Calu3 (cell line): Measurements from ENCODE around the gene BRD1. TPM values are rescaled to one million over a fixed set of nuclear protein-coding genes. Genes with fewer than 3 reads are reported as not detected.

Source experiments
- BruUV-seq: library from RNA; stranded (reverse); fragments of 400-500 nt; replicated peaks from 2 replicates; lab custom pipeline; 2021; lab: Mats Ljungman, UMichigan
- CTCF ChIA-PET: fragments of 300-600 bp; sonication (Branson Sonifier 250); formaldehyde crosslinking; loops from one replicate; lab custom pipeline; 2022; ENCODE audit warnings: antibody characterized with exemption; lab: Charles Lee
- DNase-seq: peaks from one replicate; pipeline ENCODE4 v3.0.0; 2022
- H3K27ac Mint-ChIP-seq: one replicate; pipeline ENCODE4 v1.8.0; 2022; ENCODE audit warnings: mixed read lengths; ENCODE audit not compliant: unreplicated experiment
- H3K27me3 Mint-ChIP-seq: one replicate; pipeline ENCODE4 v1.8.0; 2022; ENCODE audit warnings: mixed read lengths; ENCODE audit not compliant: unreplicated experiment
- H3K36me3 Mint-ChIP-seq: one replicate; pipeline ENCODE4 v1.8.0; 2022; ENCODE audit warnings: mild to moderate bottlenecking, moderate library complexity, mixed read lengths; ENCODE audit not compliant: insufficient read depth, unreplicated experiment
- H3K4me1 Mint-ChIP-seq: one replicate; pipeline ENCODE4 v1.8.0; 2022; ENCODE audit warnings: mild to moderate bottlenecking, low read depth, mixed read lengths; ENCODE audit not compliant: unreplicated experiment
- H3K4me3 Mint-ChIP-seq: one replicate; pipeline ENCODE4 v1.8.0; 2022; ENCODE audit warnings: mild to moderate bottlenecking, low read depth, moderate library complexity, mixed read lengths; ENCODE audit not compliant: unreplicated experiment
- H3K9me3 Mint-ChIP-seq: one replicate; pipeline ENCODE4 v1.8.0; 2022; ENCODE audit warnings: low read depth, mixed read lengths; ENCODE audit not compliant: unreplicated experiment
- CTCF ChIP-seq: fragments of 200-600 bp; IDR thresholded peaks from one replicate; pipeline ENCODE4 v1.8.0; 2022; ENCODE audit warnings: antibody characterized with exemption; ENCODE audit not compliant: unreplicated experiment
- intact Hi-C: fragments of 100-400 bp; cut with micrococcal nuclease; formaldehyde crosslinking; loops from one replicate; pipeline ENCODE4 v1.10.0; 2022; ENCODE audit not compliant: unreplicated experiment
- total RNA-seq: library from RNA; stranded (reverse); gene quantifications from 2 replicates; pipeline ENCODE4 v1.2.3, GENCODE V29; 2022

BRD1 gene
- total RNA-seq, 1 experiment from 2014 or later = 41.4 TPM

GRCh38 chr22:49807129-49807528 lies 20.5 kb downstream of the BRD1 start:
- CTCF ChIA-PET = no interaction called here
- Mint-ChIP-seq H3K27me3 (no peaks in the 10 kb centered on the region), H3K4me1 (peaks cover 26% of the 10 kb centered on the region), H3K27ac (no peak overlapping the region), H3K36me3 (peaks cover 55% of the 10 kb centered on the region), H3K9me3 (no peaks in the 10 kb centered on the region), H3K4me3 (no peak overlapping the region)
- no peak for DNase-seq
- no peak for TF ChIP-seq CTCF
- intact Hi-C loops = no loop called here
- no TSS peak for BruUV-seq

GRCh38 chr22:49803737-49804375 lies 23.8 kb downstream of the BRD1 start:
- Mint-ChIP-seq H3K4me3 (no peak overlapping the region), H3K4me1 (peaks cover 7% of the 10 kb centered on the region), H3K27ac (no peak overlapping the region), H3K9me3 (no peaks in the 10 kb centered on the region), H3K27me3 (no peaks in the 10 kb centered on the region), H3K36me3 (peaks cover 59% of the 10 kb centered on the region)
- BruUV-seq = no TSS peak
- CTCF ChIA-PET = no interaction called here
- intact Hi-C loops = no loop called here
- no peak for DNase-seq
- no peak for TF ChIP-seq CTCF

GRCh38 chr22:49803134-49803533 lies 24.5 kb downstream of the BRD1 start:
- CTCF ChIA-PET = no interaction called here
- intact Hi-C loops = no loop called here

GRCh38 chr22:49801391-49802060 lies 26.1 kb downstream of the BRD1 start:
- Mint-ChIP-seq H3K36me3 (peaks cover 63% of the 10 kb centered on the region), H3K27ac (no peak overlapping the region), H3K4me3 (no peak overlapping the region), H3K9me3 (no peaks in the 10 kb centered on the region), H3K27me3 (no peaks in the 10 kb centered on the region), H3K4me1 (peaks cover 6% of the 10 kb centered on the region)
- CTCF ChIA-PET = no interaction called here
- intact Hi-C loops = no loop called here
- no TSS peak for BruUV-seq
- TF ChIP-seq CTCF = no peak
- no peak for DNase-seq

More at GRCh38 chr22:49803134-49803533, 24.5 kb downstream of the BRD1 start:
- no peak for DNase-seq
- no TSS peak for BruUV-seq
- no peak for TF ChIP-seq CTCF
- H3K4me1 Mint-ChIP-seq = peaks cover 7% of the 10 kb centered on the region
- H3K27ac Mint-ChIP-seq = no peak overlapping the region
- H3K9me3 Mint-ChIP-seq = no peaks in the 10 kb centered on the region
- H3K27me3 Mint-ChIP-seq = no peaks in the 10 kb centered on the region
- no peak overlapping the region for H3K4me3 Mint-ChIP-seq
- peaks cover 57% of the 10 kb centered on the region for H3K36me3 Mint-ChIP-seq
